ENCODE results near the gene D2HGDH.

DNA sequence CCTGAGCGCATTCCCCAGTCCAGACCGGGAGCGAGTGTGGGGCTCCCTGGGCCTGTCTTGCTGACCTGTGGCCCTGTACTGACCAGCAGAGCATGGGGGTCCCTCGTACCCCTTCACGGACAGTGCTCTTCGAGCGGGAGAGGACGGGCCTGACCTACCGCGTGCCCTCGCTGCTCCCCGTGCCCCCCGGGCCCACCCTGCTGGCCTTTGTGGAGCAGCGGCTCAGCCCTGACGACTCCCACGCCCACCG lies 79.9 kb downstream of the D2HGDH start:
- TF ChIP-seq, protein P1, sequence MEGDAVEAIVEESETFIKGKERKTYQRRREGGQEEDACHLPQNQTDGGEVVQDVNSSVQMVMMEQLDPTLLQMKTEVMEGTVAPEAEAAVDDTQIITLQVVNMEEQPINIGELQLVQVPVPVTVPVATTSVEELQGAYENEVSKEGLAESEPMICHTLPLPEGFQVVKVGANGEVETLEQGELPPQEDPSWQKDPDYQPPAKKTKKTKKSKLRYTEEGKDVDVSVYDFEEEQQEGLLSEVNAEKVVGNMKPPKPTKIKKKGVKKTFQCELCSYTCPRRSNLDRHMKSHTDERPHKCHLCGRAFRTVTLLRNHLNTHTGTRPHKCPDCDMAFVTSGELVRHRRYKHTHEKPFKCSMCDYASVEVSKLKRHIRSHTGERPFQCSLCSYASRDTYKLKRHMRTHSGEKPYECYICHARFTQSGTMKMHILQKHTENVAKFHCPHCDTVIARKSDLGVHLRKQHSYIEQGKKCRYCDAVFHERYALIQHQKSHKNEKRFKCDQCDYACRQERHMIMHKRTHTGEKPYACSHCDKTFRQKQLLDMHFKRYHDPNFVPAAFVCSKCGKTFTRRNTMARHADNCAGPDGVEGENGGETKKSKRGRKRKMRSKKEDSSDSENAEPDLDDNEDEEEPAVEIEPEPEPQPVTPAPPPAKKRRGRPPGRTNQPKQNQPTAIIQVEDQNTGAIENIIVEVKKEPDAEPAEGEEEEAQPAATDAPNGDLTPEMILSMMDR (conservative IDR thresholded peaks at IDR 0.05; ENCODE audit: low read depth in 2 of 2): no peak
- TF ChIP-seq EZH2phosphoT487 (IDR thresholded peaks at IDR 0.05; ENCODE audit: unreplicated experiment) (no peak), POLR2AphosphoS5 (IDR thresholded peaks at IDR 0.05; ENCODE audit: low read depth) (no peak), EZH2 (IDR thresholded peaks at IDR 0.05; ENCODE audit: low read depth, unreplicated experiment) (no peak), JUNB (IDR thresholded peaks at IDR 0.05; ENCODE audit: unreplicated experiment) (no peak), ZNF331 (CRISPR knock-in tag; IDR thresholded peaks at IDR 0.05; ENCODE audit: low read depth) (no peak), CREB1 (CRISPR knock-in tag; IDR thresholded peaks at IDR 0.05; ENCODE audit: low read depth) (no peak), STAT1 (IDR thresholded peaks at IDR 0.05; ENCODE audit: unreplicated experiment) (no peak), ZNF114 (CRISPR knock-in tag; IDR thresholded peaks at IDR 0.05) (no peak)
- TF ChIP-seq, protein P2, sequence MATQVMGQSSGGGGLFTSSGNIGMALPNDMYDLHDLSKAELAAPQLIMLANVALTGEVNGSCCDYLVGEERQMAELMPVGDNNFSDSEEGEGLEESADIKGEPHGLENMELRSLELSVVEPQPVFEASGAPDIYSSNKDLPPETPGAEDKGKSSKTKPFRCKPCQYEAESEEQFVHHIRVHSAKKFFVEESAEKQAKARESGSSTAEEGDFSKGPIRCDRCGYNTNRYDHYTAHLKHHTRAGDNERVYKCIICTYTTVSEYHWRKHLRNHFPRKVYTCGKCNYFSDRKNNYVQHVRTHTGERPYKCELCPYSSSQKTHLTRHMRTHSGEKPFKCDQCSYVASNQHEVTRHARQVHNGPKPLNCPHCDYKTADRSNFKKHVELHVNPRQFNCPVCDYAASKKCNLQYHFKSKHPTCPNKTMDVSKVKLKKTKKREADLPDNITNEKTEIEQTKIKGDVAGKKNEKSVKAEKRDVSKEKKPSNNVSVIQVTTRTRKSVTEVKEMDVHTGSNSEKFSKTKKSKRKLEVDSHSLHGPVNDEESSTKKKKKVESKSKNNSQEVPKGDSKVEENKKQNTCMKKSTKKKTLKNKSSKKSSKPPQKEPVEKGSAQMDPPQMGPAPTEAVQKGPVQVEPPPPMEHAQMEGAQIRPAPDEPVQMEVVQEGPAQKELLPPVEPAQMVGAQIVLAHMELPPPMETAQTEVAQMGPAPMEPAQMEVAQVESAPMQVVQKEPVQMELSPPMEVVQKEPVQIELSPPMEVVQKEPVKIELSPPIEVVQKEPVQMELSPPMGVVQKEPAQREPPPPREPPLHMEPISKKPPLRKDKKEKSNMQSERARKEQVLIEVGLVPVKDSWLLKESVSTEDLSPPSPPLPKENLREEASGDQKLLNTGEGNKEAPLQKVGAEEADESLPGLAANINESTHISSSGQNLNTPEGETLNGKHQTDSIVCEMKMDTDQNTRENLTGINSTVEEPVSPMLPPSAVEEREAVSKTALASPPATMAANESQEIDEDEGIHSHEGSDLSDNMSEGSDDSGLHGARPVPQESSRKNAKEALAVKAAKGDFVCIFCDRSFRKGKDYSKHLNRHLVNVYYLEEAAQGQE (IDR thresholded peaks at IDR 0.05; ENCODE audit: unreplicated experiment): no peak
- TF ChIP-seq, protein P3, sequence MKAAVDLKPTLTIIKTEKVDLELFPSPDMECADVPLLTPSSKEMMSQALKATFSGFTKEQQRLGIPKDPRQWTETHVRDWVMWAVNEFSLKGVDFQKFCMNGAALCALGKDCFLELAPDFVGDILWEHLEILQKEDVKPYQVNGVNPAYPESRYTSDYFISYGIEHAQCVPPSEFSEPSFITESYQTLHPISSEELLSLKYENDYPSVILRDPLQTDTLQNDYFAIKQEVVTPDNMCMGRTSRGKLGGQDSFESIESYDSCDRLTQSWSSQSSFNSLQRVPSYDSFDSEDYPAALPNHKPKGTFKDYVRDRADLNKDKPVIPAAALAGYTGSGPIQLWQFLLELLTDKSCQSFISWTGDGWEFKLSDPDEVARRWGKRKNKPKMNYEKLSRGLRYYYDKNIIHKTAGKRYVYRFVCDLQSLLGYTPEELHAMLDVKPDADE (IDR thresholded peaks at IDR 0.05): no peak
